Endothelial cell of umbilical vein (primary cell): ENCODE measurements around the gene DUS2.

Experiments
- CTCF ChIP-seq, 2 donors: IDR thresholded peaks; 1 replicate in 1 of 2; 2 replicates in 1 of 2; pipeline ENCODE4 v1.5.1; 2011; ENCODE audit warnings: low read length in 2 of 2, mild to moderate bottlenecking in 2 of 2, moderate library complexity in 2 of 2, control low read depth in 1 of 2, inconsistent platforms in 1 of 2, low read depth in 1 of 2; ENCODE audit not compliant: insufficient read depth in 1 of 2; ENCODE audit errors: extremely low read depth in 1 of 2
- EZH2 ChIP-seq: IDR thresholded peaks from 2 replicates; pipeline ENCODE4 v1.6.1; 2012; ENCODE audit warnings: borderline replicate concordance, low read depth, mild to moderate bottlenecking, moderate library complexity, low read length, inconsistent platforms; ENCODE audit not compliant: severe bottlenecking
- POLR2A ChIP-seq: IDR thresholded peaks from 2 replicates; pipeline ENCODE4 v1.6.1; 2012; ENCODE audit warnings: low read depth, mild to moderate bottlenecking, control low read depth, low read length

- TF ChIP-seq CTCF (IDR thresholded peaks at IDR 0.05; ENCODE audit: extremely low read depth in 1 of 2, insufficient read depth in 1 of 2, low read depth in 1 of 2, low read length in 2 of 2) (no peak), POLR2A (no peak), EZH2 (no peak)
Measured at GRCh38 chr16:67982011-67982696, 40.9 kb upstream of the DUS2 start.
